GM19238 (cell line): ENCODE data around the gene BLOC1S4.
A peak's percentile ranks its signal among the peaks of the same experiment; 100 is the strongest.
"Not testable (repeated sequence)": the region's sequence is repeated elsewhere in the genome, so short reads cannot be mapped to it uniquely, and the experiment has no call there.

Experiments
- DNase-seq: peaks from one replicate; pipeline ENCODE4 v3.0.0; 2011; ENCODE audit warnings: low spot score; ENCODE audit not compliant: insufficient read length

The BLOC1S4 gene, protein sequence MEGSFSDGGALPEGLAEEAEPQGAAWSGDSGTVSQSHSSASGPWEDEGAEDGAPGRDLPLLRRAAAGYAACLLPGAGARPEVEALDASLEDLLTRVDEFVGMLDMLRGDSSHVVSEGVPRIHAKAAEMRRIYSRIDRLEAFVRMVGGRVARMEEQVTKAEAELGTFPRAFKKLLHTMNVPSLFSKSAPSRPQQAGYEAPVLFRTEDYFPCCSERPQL

GRCh38 chr4:6716018-6716911 lies at the start of gene BLOC1S4:
Gene BLOC1S4, plus strand, starts transcription at chr4:6716174. Its CDS starts 36 bp downstream, at chr4:6716210.
- peak; percentile 93 for DNase-seq

- DNase-seq = no peak
Observed at GRCh38 chr4:6668391-6668790, 47.6 kb upstream of the BLOC1S4 start.

DNA sequence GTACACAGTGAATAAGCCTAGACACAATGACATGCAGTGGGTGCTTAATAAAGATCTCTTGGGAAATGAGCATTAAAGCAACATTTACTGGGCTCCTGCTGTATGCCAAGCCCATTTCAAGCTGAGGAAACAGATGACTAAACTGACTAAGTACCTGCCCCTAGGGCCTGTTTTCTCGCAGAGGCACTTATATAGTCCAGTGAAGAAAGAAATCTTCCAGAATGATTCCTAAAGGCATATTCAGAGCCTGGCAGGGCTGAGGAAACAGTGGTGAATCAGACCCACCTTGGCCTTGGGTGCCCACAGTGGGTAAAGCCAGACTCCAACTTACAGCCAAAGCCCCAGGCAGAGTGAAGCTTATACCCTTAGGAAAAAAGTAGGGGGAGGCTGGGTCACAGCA lies 44.3 kb upstream of the BLOC1S4 start:
- no peak for DNase-seq

DNA sequence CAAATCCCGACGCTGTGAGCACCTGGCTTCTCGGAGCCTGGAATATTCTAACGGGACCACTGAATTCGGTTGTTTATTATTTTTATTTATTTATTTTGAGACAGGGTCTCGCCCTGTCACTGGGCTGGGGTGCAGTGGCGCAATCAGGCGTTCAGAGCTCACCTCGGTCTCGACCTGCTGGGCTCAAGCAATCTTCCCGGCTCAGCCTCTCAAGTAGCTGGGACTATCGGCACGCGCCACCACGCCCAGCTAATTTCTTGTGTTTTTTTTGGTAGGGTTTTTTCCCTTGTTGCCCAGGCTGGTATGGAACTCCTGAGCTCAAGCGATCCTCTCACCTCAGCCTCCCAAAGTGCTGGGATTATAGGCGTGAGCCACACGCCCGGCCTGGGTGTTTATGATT lies 43.8 kb upstream of the BLOC1S4 start:
- DNase-seq = no peak

DNA sequence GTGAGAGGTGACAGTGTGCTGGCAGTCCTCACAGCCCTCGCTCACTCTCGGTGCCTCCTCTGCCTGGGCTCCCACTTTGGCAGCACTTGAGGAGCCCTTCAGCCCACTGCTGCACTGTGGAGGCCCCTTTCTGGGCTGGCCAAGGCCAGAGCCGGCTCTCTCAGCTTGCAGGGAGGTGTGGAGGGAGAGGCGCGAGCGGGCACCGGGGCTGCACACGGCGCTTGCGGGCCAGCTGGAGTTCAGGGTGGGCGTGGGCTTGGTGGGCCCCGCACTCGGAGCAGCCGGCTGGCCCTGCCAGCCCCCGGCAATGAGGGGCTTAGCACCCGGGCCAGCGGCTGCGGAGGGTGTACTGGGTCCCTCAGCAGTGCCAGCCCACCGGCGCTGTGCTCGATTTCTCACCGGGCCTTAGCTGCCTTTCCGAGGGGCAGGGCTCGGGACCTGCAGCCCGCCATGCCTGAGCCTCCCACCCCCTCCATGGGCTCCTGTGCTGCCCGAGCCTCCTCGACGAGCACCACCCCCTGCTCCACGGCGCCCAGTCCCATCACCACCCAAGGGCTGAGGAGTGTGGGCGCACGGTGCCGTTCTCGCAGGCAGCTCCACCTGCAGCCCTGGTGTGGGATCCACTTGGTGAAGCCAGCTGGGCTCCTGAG lies 43.3 kb upstream of the BLOC1S4 start:
- not testable (repeated sequence) for DNase-seq

- not testable (repeated sequence) for DNase-seq
Observed at GRCh38 chr4:6673191-6673659, 42.7 kb upstream of the BLOC1S4 start.

DNA sequence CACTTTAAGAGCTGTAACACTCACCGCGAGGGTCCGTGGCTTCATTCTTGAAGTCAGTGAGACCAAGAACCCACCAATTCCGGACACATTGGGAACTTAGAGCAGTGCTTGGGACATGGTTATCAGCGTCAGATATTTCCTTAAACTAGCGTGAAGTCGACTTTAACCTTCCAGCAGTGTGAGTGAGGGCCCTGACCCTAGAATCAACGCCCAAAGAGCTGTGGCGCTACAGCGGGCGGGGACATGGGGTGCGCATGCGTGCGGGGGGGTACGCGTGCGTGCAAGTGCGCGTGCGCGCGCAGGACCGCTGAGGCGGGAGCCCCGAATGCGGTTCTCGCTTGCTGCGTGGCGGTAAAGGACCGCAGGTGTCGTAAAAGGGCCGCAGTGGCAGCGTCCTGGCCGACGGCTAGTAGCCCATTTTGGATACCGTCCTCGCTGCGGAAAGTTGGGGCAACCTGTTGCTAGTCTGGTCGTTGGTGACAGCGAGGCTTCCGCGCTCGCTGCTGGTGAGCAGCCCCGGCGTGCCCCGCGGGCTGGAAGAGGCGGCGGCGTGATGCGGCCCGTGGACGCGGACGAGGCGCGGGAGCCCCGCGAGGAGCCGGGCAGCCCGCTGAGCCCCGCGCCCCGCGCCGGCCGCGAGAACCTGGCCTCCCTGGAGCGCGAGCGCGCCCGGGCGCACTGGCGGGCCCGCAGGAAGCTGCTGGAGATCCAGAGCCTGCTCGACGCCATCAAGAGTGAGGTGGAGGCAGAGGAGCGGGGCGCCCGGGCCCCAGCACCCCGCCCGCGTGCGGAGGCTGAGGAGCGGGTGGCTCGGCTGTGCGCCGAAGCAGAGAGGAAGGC lies 42.1 kb upstream of the BLOC1S4 start:
- peak; percentile 97 for DNase-seq

- peak; percentile 60 for DNase-seq
Observed at GRCh38 chr4:6674500-6675149, 41.3 kb upstream of the BLOC1S4 start.

- DNase-seq = no peak
Observed at GRCh38 chr4:6676722-6677558, 39.0 kb upstream of the BLOC1S4 start.

DNA sequence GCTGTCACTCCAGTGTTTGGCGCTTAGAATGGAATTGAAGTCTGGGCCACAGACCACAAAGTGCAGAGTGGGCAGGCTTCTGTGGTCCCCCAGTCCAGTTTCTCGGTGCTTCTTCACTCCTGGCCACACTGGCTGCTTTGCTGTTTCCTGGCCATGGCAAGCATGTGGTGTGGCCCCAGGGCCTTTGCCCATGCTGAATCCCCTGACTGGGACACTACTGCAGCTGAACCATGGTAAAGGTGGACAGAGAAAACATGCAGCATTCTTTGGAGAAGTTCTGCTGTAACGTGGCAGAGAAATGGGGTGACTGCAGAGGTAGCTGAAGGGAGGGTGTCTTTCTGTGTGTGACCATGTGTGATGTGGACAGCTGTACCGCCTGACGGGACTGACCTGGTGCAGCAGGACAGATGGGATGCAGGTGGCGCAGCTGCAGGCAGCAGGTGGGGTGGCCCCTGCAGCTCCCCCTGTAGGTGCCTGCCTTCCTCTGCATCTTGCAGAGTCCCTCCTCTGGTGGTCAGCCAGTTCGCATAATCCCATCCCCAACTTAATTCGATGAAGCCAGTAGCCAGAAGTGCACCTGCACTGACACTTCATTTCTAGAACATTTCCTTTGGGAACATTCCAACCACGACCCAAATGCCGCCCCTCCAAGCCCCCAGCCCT lies 35.5 kb upstream of the BLOC1S4 start:
- no peak for DNase-seq

DNA sequence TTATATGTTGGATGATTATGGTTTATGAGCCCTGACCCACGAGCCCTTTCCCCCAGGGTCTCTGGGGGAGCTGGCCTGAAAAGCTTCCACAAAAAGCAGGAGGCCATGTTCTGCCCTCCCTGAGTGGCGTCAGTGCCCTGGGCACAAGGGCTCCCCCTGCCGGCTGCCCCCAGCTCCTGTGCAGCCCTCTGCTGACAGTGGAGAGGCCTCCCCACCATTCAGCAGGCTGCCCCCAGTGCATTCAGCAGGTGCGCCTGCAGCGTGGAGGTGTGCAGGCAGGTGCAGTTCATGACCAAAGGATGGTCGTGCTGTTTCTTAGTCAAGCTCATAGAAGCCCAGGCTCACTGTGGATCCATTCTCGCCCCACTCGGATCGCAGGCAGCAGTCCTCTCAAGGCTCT lies 34.8 kb upstream of the BLOC1S4 start:
- no peak for DNase-seq

DNA sequence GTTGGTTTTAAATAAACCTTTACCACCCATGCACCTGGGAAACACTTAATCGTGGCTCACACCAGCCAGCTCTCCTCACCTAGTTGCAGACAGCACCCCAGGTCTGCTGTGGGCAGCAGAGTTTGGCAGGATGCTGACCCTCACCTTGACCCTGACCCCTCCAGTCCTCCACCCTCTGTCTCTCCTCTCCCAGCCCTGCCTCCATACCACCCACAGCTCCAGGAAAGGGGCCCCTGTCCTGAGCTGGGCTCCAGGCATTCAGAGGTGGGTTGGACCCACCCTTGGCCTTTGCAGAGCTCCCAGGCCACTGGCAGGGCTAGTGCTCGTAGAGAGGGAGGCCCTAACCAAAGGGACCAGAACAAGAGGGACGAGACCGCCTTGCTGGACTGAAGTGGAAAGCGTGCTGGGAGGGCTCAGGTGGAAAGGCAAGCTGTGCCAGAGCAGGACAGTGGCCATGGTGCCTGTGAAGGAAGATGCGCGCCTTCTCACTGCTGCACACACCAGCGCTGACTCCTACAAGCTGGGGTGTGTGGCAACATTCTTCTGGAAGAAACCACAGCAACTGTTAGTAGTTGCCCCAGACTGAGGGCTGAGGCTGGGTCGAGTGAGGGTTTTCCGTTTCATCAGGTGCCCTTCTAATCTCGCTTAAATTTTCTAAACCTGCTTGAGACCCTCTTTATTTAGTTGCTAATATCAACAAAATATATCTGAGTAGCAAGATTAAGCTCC lies 32.9 kb upstream of the BLOC1S4 start:
- no peak for DNase-seq

DNA sequence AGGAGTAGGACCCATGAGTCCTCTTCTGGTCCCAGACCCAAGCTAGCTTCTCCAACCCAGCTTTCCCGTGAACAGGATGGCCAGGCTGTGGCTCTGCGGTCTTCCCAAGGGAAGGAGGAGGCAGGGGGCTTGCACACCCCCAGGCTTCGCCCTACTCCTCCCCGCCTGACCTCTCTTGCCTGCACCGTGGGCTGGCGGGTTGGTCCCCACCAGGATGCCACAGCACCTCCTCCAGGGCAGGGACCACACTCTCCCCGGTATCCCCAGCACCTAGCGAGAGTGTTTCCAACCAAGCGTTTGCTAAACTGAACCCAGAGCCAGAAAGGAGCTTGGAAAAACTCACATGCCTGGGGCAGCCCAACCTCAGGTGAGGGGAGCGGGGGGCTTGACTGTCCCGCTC lies 31.3 kb upstream of the BLOC1S4 start:
- DNase-seq = no peak

- DNase-seq = no peak
Observed at GRCh38 chr4:6686104-6686787, 29.7 kb upstream of the BLOC1S4 start.

- DNase-seq = no peak
Observed at GRCh38 chr4:6687947-6688878, 27.8 kb upstream of the BLOC1S4 start.

- peak; percentile 57 for DNase-seq
Observed at GRCh38 chr4:6688879-6689505, 27.0 kb upstream of the BLOC1S4 start.
